IPS-18c (cell line): ENCODE measurements around the gene KCNK6.
A peak's percentile ranks its signal among the peaks of the same experiment; 100 is the strongest.

Source experiments
- H3K4me3 ChIP-seq: 2 replicates; pipeline ENCODE4 v1.7.0; 2013; ENCODE audit warnings: low read depth, mild to moderate bottlenecking, low read length, moderate library complexity; ENCODE audit not compliant: insufficient read depth
- H3K9me3 ChIP-seq: one replicate; pipeline ENCODE4 v1.6.1; 2013; ENCODE audit warnings: mild to moderate bottlenecking, low read length, moderate library complexity; ENCODE audit not compliant: control insufficient read depth, insufficient read depth

The KCNK6 gene

GRCh38 chr19:38371081-38371480, 51.4 kb downstream of the KCNK6 start:
- H3K4me3 ChIP-seq: no peak overlapping the region
- H3K9me3 ChIP-seq: peaks cover 2% of the 10 kb centered on the region

- peak overlapping the region; percentile 29 for H3K4me3 ChIP-seq
- H3K9me3 ChIP-seq: peaks cover 2% of the 10 kb centered on the region
Observed at GRCh38 chr19:38373907-38374331, 54.3 kb downstream of the KCNK6 start.

GRCh38 chr19:38374332-38375097, 54.9 kb downstream of the KCNK6 start, which contains the start of gene PSMD8:
TSS of gene PSMD8 (plus strand) at chr19:38374571. CDS start at chr19:38374602, 31 bp downstream.
- H3K4me3 ChIP-seq: peak within 1 kb of the TSS; percentile 92
- peaks cover 2% of the 10 kb centered on the region for H3K9me3 ChIP-seq

- peak overlapping the region; percentile 92 for H3K4me3 ChIP-seq
- peaks cover 2% of the 10 kb centered on the region for H3K9me3 ChIP-seq
Observed at GRCh38 chr19:38375098-38375493, 55.5 kb downstream of the KCNK6 start.

- Histone ChIP-seq H3K4me3 (peak overlapping the region; percentile 92), H3K9me3 (peaks cover 2% of the 10 kb centered on the region)
Observed at GRCh38 chr19:38375748-38376147, 56.1 kb downstream of the KCNK6 start.

GRCh38 chr19:38376576-38376975, 56.9 kb downstream of the KCNK6 start:
- H3K4me3 ChIP-seq: no peak overlapping the region

GRCh38 chr19:38377052-38377451, 57.4 kb downstream of the KCNK6 start:
- H3K9me3 ChIP-seq: peaks cover 2% of the 10 kb centered on the region
- H3K4me3 ChIP-seq: no peak overlapping the region

More at GRCh38 chr19:38376576-38376975, 56.9 kb downstream of the KCNK6 start:
- peaks cover 2% of the 10 kb centered on the region for H3K9me3 ChIP-seq

- Histone ChIP-seq H3K9me3 (peaks cover 2% of the 10 kb centered on the region), H3K4me3 (no peak overlapping the region)
Observed at GRCh38 chr19:38378866-38379265, 59.2 kb downstream of the KCNK6 start.

GRCh38 chr19:38381138-38381537, 61.5 kb downstream of the KCNK6 start:
- Histone ChIP-seq H3K9me3 (no peaks in the 10 kb centered on the region), H3K4me3 (no peak overlapping the region)
